Measurements from ENCODE around the gene STAT5A. TPM values are rescaled to one million over a fixed set of nuclear protein-coding genes. Genes with fewer than 3 reads are reported as not detected.

Gene STAT5A
- total and polyA plus RNA-seq, 2 experiments from 2014 or later: 2.3 to 18.1 TPM

GRCh38 chr17:42304187-42305030 is 16.1 kb downstream of the STAT5A start:
- no peak for DNase-seq (ENCODE audit: low spot score)
- ATAC-seq: no peak
- Histone ChIP-seq H3K9me2 (ENCODE audit: insufficient read depth) (no peaks in the 10 kb centered on the region), H3K79me2 (replicated peaks; ENCODE audit: insufficient read depth) (no peaks in the 10 kb centered on the region), H3K27me3 (ENCODE audit: insufficient read depth) (no peaks in the 10 kb centered on the region), H3K36me3 (ENCODE audit: insufficient read depth) (no peaks in the 10 kb centered on the region), H4K20me1 (replicated peaks; ENCODE audit: insufficient read depth) (no peaks in the 10 kb centered on the region), H3K4me2 (no peak overlapping the region), H3K27ac (ENCODE audit: low read depth) (no peak overlapping the region), H3K4me3 (no peak overlapping the region), H2AFZ (no peak overlapping the region), H3K4me1 (ENCODE audit: insufficient read depth) (no peaks in the 10 kb centered on the region), H3F3A (replicated peaks; ENCODE audit: low read depth) (no peaks in the 10 kb centered on the region)
- H3K27me3 Mint-ChIP-seq (ENCODE audit: insufficient read depth, low read depth, poor library complexity): peaks cover 23% of the 10 kb centered on the region
- peaks cover 6% of the 10 kb centered on the region; the same call in 2 of the 3 replicates for H3K4me1 Mint-ChIP-seq
- H3K9me3 Mint-ChIP-seq: no peaks in the 10 kb centered on the region
- H3K27ac Mint-ChIP-seq: no peak overlapping the region
- TF ChIP-seq STAT1 (IDR thresholded peaks at IDR 0.05; ENCODE audit: unreplicated experiment) (no peak), JUNB (IDR thresholded peaks at IDR 0.05; ENCODE audit: unreplicated experiment) (no peak), EZH2 (IDR thresholded peaks at IDR 0.05; ENCODE audit: low read depth, unreplicated experiment) (no peak), NANOG (IDR thresholded peaks at IDR 0.05; ENCODE audit: borderline replicate concordance) (no peak), ZNF114 (CRISPR knock-in tag; IDR thresholded peaks at IDR 0.05) (no peak), ZNF331 (CRISPR knock-in tag; IDR thresholded peaks at IDR 0.05; ENCODE audit: low read depth) (no peak), EZH2phosphoT487 (IDR thresholded peaks at IDR 0.05; ENCODE audit: unreplicated experiment) (no peak), POLR2AphosphoS5 (IDR thresholded peaks at IDR 0.05; ENCODE audit: low read depth) (no peak), CTCF (conservative IDR thresholded peaks at IDR 0.05; ENCODE audit: low read depth in 2 of 2) (no peak), REST (IDR thresholded peaks at IDR 0.05; ENCODE audit: unreplicated experiment) (no peak), CREB1 (CRISPR knock-in tag; IDR thresholded peaks at IDR 0.05; ENCODE audit: low read depth) (no peak)
- TF ChIP-seq, protein P1, sequence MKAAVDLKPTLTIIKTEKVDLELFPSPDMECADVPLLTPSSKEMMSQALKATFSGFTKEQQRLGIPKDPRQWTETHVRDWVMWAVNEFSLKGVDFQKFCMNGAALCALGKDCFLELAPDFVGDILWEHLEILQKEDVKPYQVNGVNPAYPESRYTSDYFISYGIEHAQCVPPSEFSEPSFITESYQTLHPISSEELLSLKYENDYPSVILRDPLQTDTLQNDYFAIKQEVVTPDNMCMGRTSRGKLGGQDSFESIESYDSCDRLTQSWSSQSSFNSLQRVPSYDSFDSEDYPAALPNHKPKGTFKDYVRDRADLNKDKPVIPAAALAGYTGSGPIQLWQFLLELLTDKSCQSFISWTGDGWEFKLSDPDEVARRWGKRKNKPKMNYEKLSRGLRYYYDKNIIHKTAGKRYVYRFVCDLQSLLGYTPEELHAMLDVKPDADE (IDR thresholded peaks at IDR 0.05): no peak
- TF ChIP-seq, protein P2, sequence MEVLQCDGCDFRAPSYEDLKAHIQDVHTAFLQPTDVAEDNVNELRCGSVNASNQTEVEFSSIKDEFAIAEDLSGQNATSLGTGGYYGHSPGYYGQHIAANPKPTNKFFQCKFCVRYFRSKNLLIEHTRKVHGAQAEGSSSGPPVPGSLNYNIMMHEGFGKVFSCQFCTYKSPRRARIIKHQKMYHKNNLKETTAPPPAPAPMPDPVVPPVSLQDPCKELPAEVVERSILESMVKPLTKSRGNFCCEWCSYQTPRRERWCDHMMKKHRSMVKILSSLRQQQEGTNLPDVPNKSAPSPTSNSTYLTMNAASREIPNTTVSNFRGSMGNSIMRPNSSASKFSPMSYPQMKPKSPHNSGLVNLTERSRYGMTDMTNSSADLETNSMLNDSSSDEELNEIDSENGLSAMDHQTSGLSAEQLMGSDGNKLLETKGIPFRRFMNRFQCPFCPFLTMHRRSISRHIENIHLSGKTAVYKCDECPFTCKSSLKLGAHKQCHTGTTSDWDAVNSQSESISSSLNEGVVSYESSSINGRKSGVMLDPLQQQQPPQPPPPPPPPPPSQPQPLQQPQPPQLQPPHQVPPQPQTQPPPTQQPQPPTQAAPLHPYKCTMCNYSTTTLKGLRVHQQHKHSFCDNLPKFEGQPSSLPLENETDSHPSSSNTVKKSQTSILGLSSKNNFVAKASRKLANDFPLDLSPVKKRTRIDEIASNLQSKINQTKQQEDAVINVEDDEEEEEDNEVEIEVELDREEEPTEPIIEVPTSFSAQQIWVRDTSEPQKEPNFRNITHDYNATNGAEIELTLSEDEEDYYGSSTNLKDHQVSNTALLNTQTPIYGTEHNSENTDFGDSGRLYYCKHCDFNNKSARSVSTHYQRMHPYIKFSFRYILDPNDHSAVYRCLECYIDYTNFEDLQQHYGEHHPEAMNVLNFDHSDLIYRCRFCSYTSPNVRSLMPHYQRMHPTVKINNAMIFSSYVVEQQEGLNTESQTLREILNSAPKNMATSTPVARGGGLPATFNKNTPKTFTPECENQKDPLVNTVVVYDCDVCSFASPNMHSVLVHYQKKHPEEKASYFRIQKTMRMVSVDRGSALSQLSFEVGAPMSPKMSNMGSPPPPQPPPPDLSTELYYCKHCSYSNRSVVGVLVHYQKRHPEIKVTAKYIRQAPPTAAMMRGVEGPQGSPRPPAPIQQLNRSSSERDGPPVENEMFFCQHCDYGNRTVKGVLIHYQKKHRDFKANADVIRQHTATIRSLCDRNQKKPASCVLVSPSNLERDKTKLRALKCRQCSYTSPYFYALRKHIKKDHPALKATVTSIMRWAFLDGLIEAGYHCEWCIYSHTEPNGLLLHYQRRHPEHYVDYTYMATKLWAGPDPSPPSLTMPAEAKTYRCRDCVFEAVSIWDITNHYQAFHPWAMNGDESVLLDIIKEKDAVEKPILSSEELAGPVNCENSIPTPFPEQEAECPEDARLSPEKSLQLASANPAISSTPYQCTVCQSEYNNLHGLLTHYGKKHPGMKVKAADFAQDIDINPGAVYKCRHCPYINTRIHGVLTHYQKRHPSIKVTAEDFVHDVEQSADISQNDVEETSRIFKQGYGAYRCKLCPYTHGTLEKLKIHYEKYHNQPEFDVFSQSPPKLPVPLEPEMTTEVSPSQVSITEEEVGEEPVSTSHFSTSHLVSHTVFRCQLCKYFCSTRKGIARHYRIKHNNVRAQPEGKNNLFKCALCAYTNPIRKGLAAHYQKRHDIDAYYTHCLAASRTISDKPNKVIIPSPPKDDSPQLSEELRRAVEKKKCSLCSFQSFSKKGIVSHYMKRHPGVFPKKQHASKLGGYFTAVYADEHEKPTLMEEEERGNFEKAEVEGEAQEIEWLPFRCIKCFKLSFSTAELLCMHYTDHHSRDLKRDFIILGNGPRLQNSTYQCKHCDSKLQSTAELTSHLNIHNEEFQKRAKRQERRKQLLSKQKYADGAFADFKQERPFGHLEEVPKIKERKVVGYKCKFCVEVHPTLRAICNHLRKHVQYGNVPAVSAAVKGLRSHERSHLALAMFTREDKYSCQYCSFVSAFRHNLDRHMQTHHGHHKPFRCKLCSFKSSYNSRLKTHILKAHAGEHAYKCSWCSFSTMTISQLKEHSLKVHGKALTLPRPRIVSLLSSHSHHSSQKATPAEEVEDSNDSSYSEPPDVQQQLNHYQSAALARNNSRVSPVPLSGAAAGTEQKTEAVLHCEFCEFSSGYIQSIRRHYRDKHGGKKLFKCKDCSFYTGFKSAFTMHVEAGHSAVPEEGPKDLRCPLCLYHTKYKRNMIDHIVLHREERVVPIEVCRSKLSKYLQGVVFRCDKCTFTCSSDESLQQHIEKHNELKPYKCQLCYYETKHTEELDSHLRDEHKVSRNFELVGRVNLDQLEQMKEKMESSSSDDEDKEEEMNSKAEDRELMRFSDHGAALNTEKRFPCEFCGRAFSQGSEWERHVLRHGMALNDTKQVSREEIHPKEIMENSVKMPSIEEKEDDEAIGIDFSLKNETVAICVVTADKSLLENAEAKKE (CRISPR knock-in tag; IDR thresholded peaks at IDR 0.05): no peak
- no peaks in the 10 kb centered on the region; the same call in 2 of the 3 replicates for H3K36me3 Mint-ChIP-seq (ENCODE audit: low read depth)
- H3K4me3 Mint-ChIP-seq: no peak overlapping the region

Measured in GM23338 (cell line).